ENCODE results near the gene ZNF672. TPM values are rescaled to one million over a fixed set of nuclear protein-coding genes. Genes with fewer than 3 reads are reported as not detected.

Gene ZNF672
- polyA plus RNA-seq, 1 experiment, result 17.1 TPM

- Histone ChIP-seq H3K36me3 (ENCODE audit: control insufficient read depth, insufficient read depth, low read length) (peaks cover 33% of the 10 kb centered on the region), H3K4me3 (ENCODE audit: low read depth, low read length) (no peak overlapping the region), H3K27me3 (ENCODE audit: control insufficient read depth, insufficient read depth, low read length) (no peaks in the 10 kb centered on the region)
- ChIA-PET CTCF (interaction anchor here (1.0 kb wide), 1 partner anchor 58 kb away, joined by 3 read pairs; no protein-coding TSS in a partner anchor), POLR2A (no interaction called here)
- TF ChIP-seq CTCF (IDR thresholded peaks at IDR 0.05; ENCODE audit: insufficient read depth, low read depth, low read length), result no peak
- DNase-seq (ENCODE audit: low read depth), result no peak
Measured at GRCh38 chr1:248850124-248850523, 12.1 kb downstream of the ZNF672 start.

- no peak for TF ChIP-seq CTCF (IDR thresholded peaks at IDR 0.05; ENCODE audit: insufficient read depth, low read depth, low read length)
- H3K27me3 ChIP-seq (ENCODE audit: control insufficient read depth, insufficient read depth, low read length), result no peaks in the 10 kb centered on the region
- H3K4me3 ChIP-seq (ENCODE audit: low read depth, low read length), result no peak overlapping the region
- peaks cover 32% of the 10 kb centered on the region for H3K36me3 ChIP-seq (ENCODE audit: control insufficient read depth, insufficient read depth, low read length)
- ChIA-PET CTCF (interaction anchor here (1.0 kb wide), 1 partner anchor 57 kb away, joined by 3 read pairs; no protein-coding TSS in a partner anchor), POLR2A (no interaction called here)
- DNase-seq (ENCODE audit: low read depth), result no peak
Measured at GRCh38 chr1:248850536-248851251, 12.7 kb downstream of the ZNF672 start.

- CTCF ChIA-PET, result no interaction called here
- POLR2A ChIA-PET, result no interaction called here
- Histone ChIP-seq H3K36me3 (ENCODE audit: control insufficient read depth, insufficient read depth, low read length) (peaks cover 29% of the 10 kb centered on the region), H3K27me3 (ENCODE audit: control insufficient read depth, insufficient read depth, low read length) (no peaks in the 10 kb centered on the region), H3K4me3 (ENCODE audit: low read depth, low read length) (no peak overlapping the region)
- DNase-seq (ENCODE audit: low read depth), result no peak
- no peak for TF ChIP-seq CTCF (IDR thresholded peaks at IDR 0.05; ENCODE audit: insufficient read depth, low read depth, low read length)
Measured at GRCh38 chr1:248851390-248851789, 13.4 kb downstream of the ZNF672 start.

GRCh38 chr1:248852481-248853405 lies 14.7 kb downstream of the ZNF672 start:
- CTCF ChIA-PET, result interaction anchor here (2.0 kb wide), 1 partner anchor 11 kb away, joined by 8 read pairs; no protein-coding TSS in a partner anchor

More at GRCh38 chr1:248852481-248853405, 14.7 kb downstream of the ZNF672 start:
- Histone ChIP-seq H3K4me3 (ENCODE audit: low read depth, low read length) (no peak overlapping the region), H3K36me3 (ENCODE audit: control insufficient read depth, insufficient read depth, low read length) (peaks cover 22% of the 10 kb centered on the region), H3K27me3 (ENCODE audit: control insufficient read depth, insufficient read depth, low read length) (no peaks in the 10 kb centered on the region)
- POLR2A ChIA-PET, result no interaction called here
- no peak for TF ChIP-seq CTCF (IDR thresholded peaks at IDR 0.05; ENCODE audit: insufficient read depth, low read depth, low read length)
- no peak for DNase-seq (ENCODE audit: low read depth)

All from BJ (cell line).